BLaER1 (cell line): ENCODE measurements around the gene FOXC2.

Source experiments
- H3K27ac ChIP-seq: shearing (Covaris generic); formaldehyde crosslinking; 2 replicates; pipeline ENCODE4 v1.8.1; 2022
- H3K27me3 ChIP-seq: shearing (Covaris generic); formaldehyde crosslinking; 2 replicates; pipeline ENCODE4 v1.8.1; 2022
- H3K36me3 ChIP-seq: shearing (Covaris generic); formaldehyde crosslinking; 2 replicates; pipeline ENCODE4 v1.8.1; 2022
- H3K4me1 ChIP-seq: shearing (Covaris generic); formaldehyde crosslinking; 2 replicates; pipeline ENCODE4 v1.8.1; 2022
- H3K4me2 ChIP-seq: shearing (Covaris generic); formaldehyde crosslinking; 2 replicates; pipeline ENCODE4 v1.8.1; 2022
- H3K4me3 ChIP-seq: shearing (Covaris generic); formaldehyde crosslinking; 2 replicates; pipeline ENCODE4 v1.8.1; 2022
- H3K9ac ChIP-seq: shearing (Covaris generic); formaldehyde crosslinking; 2 replicates; pipeline ENCODE4 v1.8.1; 2022
- H3K9me3 ChIP-seq: shearing (Covaris generic); formaldehyde crosslinking; 2 replicates; pipeline ENCODE4 v1.8.1; 2022
- H4K20me1 ChIP-seq: shearing (Covaris generic); formaldehyde crosslinking; 2 replicates; pipeline ENCODE4 v1.8.1; 2022
- Cebpa-rat ChIP-seq: shearing (Covaris generic); IDR thresholded peaks from 2 replicates; pipeline ENCODE4 v1.8.1; 2022

FOXC2 gene

GRCh38 chr16:86571530-86571915 lies 4.9 kb downstream of the FOXC2 start:
- Histone ChIP-seq H3K36me3 (no peaks in the 10 kb centered on the region), H3K27ac (no peak overlapping the region), H3K4me1 (peaks cover 28% of the 10 kb centered on the region), H4K20me1 (peaks cover 23% of the 10 kb centered on the region), H3K4me2 (peak overlapping the region; percentile 76), H3K9me3 (no peaks in the 10 kb centered on the region), H3K4me3 (peak overlapping the region; percentile 43), H3K9ac (no peak overlapping the region), H3K27me3 (peaks cover 88% of the 10 kb centered on the region)
- TF ChIP-seq Cebpa-rat = no peak

- Histone ChIP-seq H3K36me3 (no peaks in the 10 kb centered on the region), H3K9ac (no peak overlapping the region), H3K27ac (no peak overlapping the region), H3K4me3 (no peak overlapping the region), H3K27me3 (peaks cover 88% of the 10 kb centered on the region), H3K4me2 (peak overlapping the region; percentile 76; the same call in 1 of the 2 replicates), H3K4me1 (peaks cover 29% of the 10 kb centered on the region), H3K9me3 (no peaks in the 10 kb centered on the region), H4K20me1 (peaks cover 19% of the 10 kb centered on the region)
- no peak for TF ChIP-seq Cebpa-rat
These were observed 5.5 kb downstream of the FOXC2 start for GRCh38 chr16:86572041-86572521.

GRCh38 chr16:86572606-86573005 lies 6.0 kb downstream of the FOXC2 start:
- no peaks in the 10 kb centered on the region for H3K9me3 ChIP-seq
- TF ChIP-seq Cebpa-rat = no peak
- H3K27me3 ChIP-seq = peaks cover 88% of the 10 kb centered on the region
- peaks cover 14% of the 10 kb centered on the region for H4K20me1 ChIP-seq
- no peaks in the 10 kb centered on the region for H3K36me3 ChIP-seq
- H3K4me1 ChIP-seq = peaks cover 31% of the 10 kb centered on the region
- no peak overlapping the region for H3K4me3 ChIP-seq
- H3K27ac ChIP-seq = no peak overlapping the region
- H3K4me2 ChIP-seq = no peak overlapping the region
- no peak overlapping the region for H3K9ac ChIP-seq

GRCh38 chr16:86573215-86573614 lies 6.6 kb downstream of the FOXC2 start:
- peaks cover 88% of the 10 kb centered on the region for H3K27me3 ChIP-seq
- H3K4me2 ChIP-seq = no peak overlapping the region
- H3K9me3 ChIP-seq = no peaks in the 10 kb centered on the region
- H3K36me3 ChIP-seq = no peaks in the 10 kb centered on the region
- peaks cover 33% of the 10 kb centered on the region for H3K4me1 ChIP-seq
- peaks cover 8% of the 10 kb centered on the region; the same call in 1 of the 2 replicates for H4K20me1 ChIP-seq
- H3K27ac ChIP-seq = no peak overlapping the region
- no peak for TF ChIP-seq Cebpa-rat
- no peak overlapping the region for H3K9ac ChIP-seq
- no peak overlapping the region for H3K4me3 ChIP-seq

- Histone ChIP-seq H3K36me3 (no peaks in the 10 kb centered on the region), H3K27me3 (peaks cover 88% of the 10 kb centered on the region), H3K27ac (no peak overlapping the region), H3K4me2 (no peak overlapping the region), H3K4me1 (peaks cover 39% of the 10 kb centered on the region), H4K20me1 (peaks cover 1% of the 10 kb centered on the region; the same call in 1 of the 2 replicates), H3K9ac (no peak overlapping the region), H3K9me3 (peaks cover 4% of the 10 kb centered on the region; the same call in 1 of the 2 replicates), H3K4me3 (no peak overlapping the region)
- TF ChIP-seq Cebpa-rat = no peak
These were observed 7.2 kb downstream of the FOXC2 start for GRCh38 chr16:86573646-86574508.

GRCh38 chr16:86574646-86575045 lies 8.0 kb downstream of the FOXC2 start:
- no peak for TF ChIP-seq Cebpa-rat
- H3K27me3 ChIP-seq = peaks cover 88% of the 10 kb centered on the region
- H3K27ac ChIP-seq = no peak overlapping the region
- peaks cover 8% of the 10 kb centered on the region; the same call in 1 of the 2 replicates for H3K9me3 ChIP-seq
- peaks cover 43% of the 10 kb centered on the region for H3K4me1 ChIP-seq
- H3K4me3 ChIP-seq = no peak overlapping the region
- H4K20me1 ChIP-seq = no peaks in the 10 kb centered on the region
- no peaks in the 10 kb centered on the region for H3K36me3 ChIP-seq
- H3K4me2 ChIP-seq = no peak overlapping the region
- H3K9ac ChIP-seq = no peak overlapping the region

GRCh38 chr16:86575095-86575685 lies 8.6 kb downstream of the FOXC2 start:
- Histone ChIP-seq H3K27ac (no peak overlapping the region), H3K36me3 (no peaks in the 10 kb centered on the region), H3K9ac (no peak overlapping the region), H3K27me3 (peaks cover 88% of the 10 kb centered on the region), H3K4me1 (peaks cover 43% of the 10 kb centered on the region), H3K4me2 (peak overlapping the region; percentile 73; the same call in 1 of the 2 replicates), H4K20me1 (no peaks in the 10 kb centered on the region), H3K4me3 (no peak overlapping the region), H3K9me3 (peaks cover 8% of the 10 kb centered on the region; the same call in 1 of the 2 replicates)
- TF ChIP-seq Cebpa-rat = no peak

- H3K4me3 ChIP-seq = peak overlapping the region; percentile 63
- peak overlapping the region; percentile 73 for H3K4me2 ChIP-seq
- H3K27ac ChIP-seq = no peak overlapping the region
- no peak for TF ChIP-seq Cebpa-rat
- peaks cover 8% of the 10 kb centered on the region; the same call in 1 of the 2 replicates for H3K9me3 ChIP-seq
- no peaks in the 10 kb centered on the region for H3K36me3 ChIP-seq
- no peaks in the 10 kb centered on the region for H4K20me1 ChIP-seq
- H3K27me3 ChIP-seq = peaks cover 88% of the 10 kb centered on the region
- 0 out of 2 replicates have a peak overlapping the region, but pooled peaks have one; percentile 28 for H3K9ac ChIP-seq
- peaks cover 37% of the 10 kb centered on the region for H3K4me1 ChIP-seq
These were observed 9.3 kb downstream of the FOXC2 start for GRCh38 chr16:86575754-86576557.

GRCh38 chr16:86576591-86577313 lies 10.1 kb downstream of the FOXC2 start:
- H3K27me3 ChIP-seq = peaks cover 88% of the 10 kb centered on the region
- TF ChIP-seq Cebpa-rat = no peak

More at GRCh38 chr16:86576591-86577313, 10.1 kb downstream of the FOXC2 start:
- no peak overlapping the region for H3K27ac ChIP-seq
- H3K36me3 ChIP-seq = no peaks in the 10 kb centered on the region
- peak overlapping the region; percentile 73 for H3K4me2 ChIP-seq
- peak overlapping the region; percentile 63 for H3K4me3 ChIP-seq
- H3K9ac ChIP-seq = no peak overlapping the region
- H4K20me1 ChIP-seq = no peaks in the 10 kb centered on the region
- peaks cover 8% of the 10 kb centered on the region; the same call in 1 of the 2 replicates for H3K9me3 ChIP-seq
- H3K4me1 ChIP-seq = peaks cover 29% of the 10 kb centered on the region
